A172 (cell line): ENCODE measurements around the gene EXOSC10. TPM values are rescaled to one million over a fixed set of nuclear protein-coding genes. Genes with fewer than 3 reads are reported as not detected.

ENCODE experiments used
- total RNA-seq: library from RNA; depleted of rRNA; stranded (reverse); fragments of >200 nt; shearing (Covaris generic); gene quantifications from 2 replicates; pipeline ENCODE4 v1.2.3, GENCODE V29; 2014; rRNA removed

Gene EXOSC10
- total RNA-seq, 1 experiment from 2014 or later, result 65.1 TPM

Other genes starting within 250 kb of the EXOSC10 start
- gene TARDBP, start 87.2 kb downstream of the EXOSC10 start, total RNA-seq, result 37.9 and 71.2 TPM in 2 replicates
- gene MASP2, start 52.6 kb downstream of the EXOSC10 start, total RNA-seq, result 0.43 TPM in 1 of 2 replicates, not detected in the other
- 28.2 and 28.4 TPM in 2 replicates for gene SRM, start 39.9 kb downstream of the EXOSC10 start, total RNA-seq
- gene ANGPTL7, start 89.5 kb upstream of the EXOSC10 start, total RNA-seq, result 17.9 and 21.8 TPM in 2 replicates
- 20.6 and 27.7 TPM in 2 replicates for gene MTOR, start 162.7 kb upstream of the EXOSC10 start, total RNA-seq
- gene UBIAD1, start 173.3 kb upstream of the EXOSC10 start, total RNA-seq, result 5.1 and 7.6 TPM in 2 replicates